ENCODE results near the gene CACNA1D.

Gene CACNA1D

GRCh38 chr3:53478921-53479664, 15.3 kb upstream of the CACNA1D start:
- TF ChIP-seq CTCF (IDR thresholded peaks at IDR 0.05; ENCODE audit: low read depth, low read length): no peak
- DNase-seq (ENCODE audit: extremely low read depth, low read depth): no peak

- no peak for DNase-seq (ENCODE audit: extremely low read depth, low read depth)
These were observed 12.2 kb upstream of the CACNA1D start for GRCh38 chr3:53482227-53482626.

DNA sequence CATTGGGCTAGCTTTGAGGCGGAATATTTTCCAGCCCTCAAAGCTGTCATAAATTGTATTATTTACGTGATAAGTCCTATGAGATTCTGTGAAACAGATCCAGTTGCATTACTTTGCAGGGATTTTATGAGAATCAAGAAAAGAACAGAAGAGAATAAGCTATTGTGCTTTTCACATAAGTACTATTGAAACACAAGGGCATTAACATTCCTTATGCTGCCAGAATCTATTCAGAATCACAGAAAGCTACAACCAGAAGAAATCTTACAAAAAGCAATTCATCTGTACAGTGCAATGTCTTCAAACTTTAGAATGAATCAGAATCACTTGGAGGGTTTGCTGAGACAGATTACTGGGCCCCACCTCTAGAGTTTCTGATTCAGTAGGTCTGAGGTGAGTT, 10.6 kb upstream of the CACNA1D start:
- no peak for TF ChIP-seq CTCF (IDR thresholded peaks at IDR 0.05; ENCODE audit: low read depth, low read length)

More at GRCh38 chr3:53482227-53482626, 12.2 kb upstream of the CACNA1D start:
- no peak for TF ChIP-seq CTCF (IDR thresholded peaks at IDR 0.05; ENCODE audit: low read depth, low read length)

GRCh38 chr3:53484984-53485383, 9.4 kb upstream of the CACNA1D start:
- TF ChIP-seq CTCF (IDR thresholded peaks at IDR 0.05; ENCODE audit: low read depth, low read length): no peak
- no peak for DNase-seq (ENCODE audit: extremely low read depth, low read depth)

More for the DNA sequence above, 10.6 kb upstream of the CACNA1D start:
- no peak for DNase-seq (ENCODE audit: extremely low read depth, low read depth)

DNA sequence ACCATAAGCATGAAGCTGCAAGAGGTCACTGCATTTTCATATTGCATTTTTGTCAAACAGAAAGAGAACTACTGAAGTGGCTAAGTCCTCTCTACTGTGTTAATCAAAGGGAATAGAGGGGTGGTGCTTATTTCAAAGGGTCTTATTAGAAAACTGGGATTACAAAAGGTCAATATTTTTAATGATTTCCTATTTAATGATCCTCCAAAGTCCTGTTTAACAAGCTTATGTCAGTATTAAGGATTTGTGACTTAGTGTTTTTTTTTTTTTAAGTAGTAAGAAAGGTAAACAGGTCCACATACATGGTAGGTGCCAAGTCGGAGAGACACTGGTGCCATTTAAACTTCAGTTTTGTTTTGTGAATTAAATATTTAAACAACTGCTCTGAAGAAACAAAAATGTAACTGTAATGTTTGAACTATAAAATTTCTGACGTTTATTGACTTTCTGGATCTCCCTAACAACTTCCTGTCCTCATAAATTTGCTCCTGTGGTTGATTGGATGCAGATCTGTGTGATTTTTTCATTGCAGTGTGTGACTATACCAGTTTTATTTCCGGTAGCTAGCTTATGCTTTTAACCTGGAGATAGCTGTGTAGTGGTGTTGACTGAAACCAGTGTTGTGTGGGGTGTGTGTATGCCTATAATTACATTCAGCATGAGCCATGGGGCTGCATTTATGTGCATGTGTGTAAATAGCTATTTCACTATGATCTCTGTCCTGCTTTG, 8.6 kb upstream of the CACNA1D start:
- no peak for DNase-seq (ENCODE audit: extremely low read depth, low read depth)
- no peak for TF ChIP-seq CTCF (IDR thresholded peaks at IDR 0.05; ENCODE audit: low read depth, low read length)

DNA sequence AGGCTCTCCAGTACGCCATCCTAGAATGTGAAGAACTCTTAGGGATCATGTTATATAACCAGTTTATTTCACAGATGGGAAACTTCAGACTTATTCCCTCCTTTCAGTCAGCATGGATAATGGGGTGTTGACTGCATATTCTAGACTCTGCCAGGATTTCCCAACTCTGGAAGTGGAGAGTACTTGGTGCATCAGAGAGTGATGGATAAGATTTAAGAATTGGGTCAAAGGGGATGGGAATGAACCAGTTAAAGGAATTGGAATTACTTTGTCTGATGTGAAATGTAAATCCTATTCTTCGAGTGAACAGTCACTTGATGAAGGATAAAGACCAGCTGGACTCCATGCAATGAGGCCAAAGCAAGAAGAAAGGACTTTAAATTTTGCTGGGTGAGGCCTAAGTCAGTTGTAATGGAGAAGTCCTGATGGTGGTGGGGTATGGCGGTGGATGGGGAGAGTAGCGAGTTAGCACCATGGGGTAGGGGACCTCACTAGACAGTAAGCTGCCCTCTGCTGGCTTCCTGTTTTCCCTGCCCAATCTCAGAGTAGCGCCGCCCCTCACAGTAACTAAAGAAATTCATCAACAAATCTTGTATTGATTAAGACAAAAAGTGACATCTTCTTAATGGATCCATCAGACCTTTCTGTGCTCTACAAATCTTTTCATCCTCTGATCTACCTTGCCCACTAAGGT, 7.3 kb upstream of the CACNA1D start:
- TF ChIP-seq CTCF (IDR thresholded peaks at IDR 0.05; ENCODE audit: low read depth, low read length): no peak
- DNase-seq (ENCODE audit: extremely low read depth, low read depth): no peak

DNA sequence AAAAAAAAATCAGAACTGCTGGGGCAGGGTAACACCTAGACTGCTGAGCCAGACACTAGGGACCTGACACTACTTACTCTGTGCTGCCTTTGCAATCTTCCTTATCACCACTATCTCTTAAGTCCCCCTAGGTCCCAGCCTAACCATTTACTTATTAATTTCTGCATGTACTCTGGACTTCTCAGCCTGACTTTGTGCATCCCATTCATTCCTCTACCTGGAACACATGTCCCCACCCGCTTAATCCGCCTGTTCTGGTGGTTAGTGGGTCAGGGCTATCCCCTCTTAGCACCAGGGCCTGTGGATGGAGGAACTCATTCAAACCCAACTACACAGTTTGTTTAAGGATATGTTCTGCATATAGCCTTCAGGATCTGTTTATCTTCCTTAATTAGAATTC, 5.0 kb upstream of the CACNA1D start:
- no peak for DNase-seq (ENCODE audit: extremely low read depth, low read depth)

More for the DNA sequence above, 5.0 kb upstream of the CACNA1D start:
- TF ChIP-seq CTCF (IDR thresholded peaks at IDR 0.05; ENCODE audit: low read depth, low read length): no peak

Measured in AG09319 (cell line).